ENCODE data around the gene SORCS1.

SORCS1 gene

DNA sequence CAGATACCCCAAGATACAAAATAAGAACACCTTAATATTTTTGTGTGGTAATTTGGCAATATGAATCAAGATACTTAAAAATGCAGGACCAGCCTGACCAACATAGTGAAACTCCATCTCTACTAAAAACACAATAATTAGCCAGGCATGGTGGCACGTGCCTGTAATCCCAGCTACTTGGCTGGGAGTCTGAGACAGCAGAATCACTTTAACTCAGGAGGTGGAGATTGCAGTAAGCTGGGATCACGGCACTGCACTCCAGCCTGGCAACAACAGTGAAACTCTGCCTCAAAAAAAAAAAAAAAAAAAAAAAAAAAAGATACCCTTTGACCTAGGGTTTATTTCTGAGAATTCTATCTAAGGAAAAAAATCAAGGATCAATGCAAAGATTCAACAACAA is 450.7 kb downstream of the SORCS1 start:
- Histone ChIP-seq H3K56ac (ENCODE audit: low read length) (no peak overlapping the region), H3K79me2 (ENCODE audit: control insufficient read depth, insufficient read depth, low read length) (no peaks in the 10 kb centered on the region), H3K27ac (ENCODE audit: low read depth, low read length) (no peak overlapping the region), H3K36me3 (ENCODE audit: control insufficient read depth, insufficient read depth, low read length) (no peaks in the 10 kb centered on the region), H3K27me3 (ENCODE audit: insufficient read depth, low read length, poor library complexity) (no peaks in the 10 kb centered on the region), H3K79me1 (ENCODE audit: low read length) (no peaks in the 10 kb centered on the region), H3K18ac (ENCODE audit: low read length) (no peak overlapping the region), H2AK5ac (ENCODE audit: low read length) (no peak overlapping the region), H3K4me1 (ENCODE audit: control insufficient read depth, low read depth, low read length) (no peaks in the 10 kb centered on the region), H2BK15ac (replicated peaks; ENCODE audit: low read depth) (no peak overlapping the region), H3K23ac (ENCODE audit: low read length) (no peak overlapping the region), H3K4me2 (ENCODE audit: low read length) (no peak overlapping the region), H2BK120ac (ENCODE audit: low read depth, low read length) (no peak overlapping the region), H4K8ac (ENCODE audit: low read depth, low read length) (no peak overlapping the region), H4K5ac (ENCODE audit: low read length) (no peak overlapping the region), H3K9ac (ENCODE audit: low read length) (no peak overlapping the region), H3K4ac (ENCODE audit: low read depth, low read length) (no peak overlapping the region), H2BK5ac (ENCODE audit: low read length) (no peak overlapping the region), H3K4me3 (ENCODE audit: low read length) (no peak overlapping the region)
- no peak for DNase-seq
- no CpG with 5 or more reads among the region's 2 CpGs for WGBS (ENCODE audit: extremely low coverage, insufficient coverage, low lambda C conversion rate)

- H2AK5ac ChIP-seq (ENCODE audit: low read length) = no peak overlapping the region
- no peak overlapping the region for H3K27ac ChIP-seq (ENCODE audit: low read depth, low read length)
- H3K18ac ChIP-seq (ENCODE audit: low read length) = no peak overlapping the region
- no peak overlapping the region for H3K56ac ChIP-seq (ENCODE audit: low read length)
- no peak overlapping the region for H3K9ac ChIP-seq (ENCODE audit: low read length)
- no peak overlapping the region for H2BK5ac ChIP-seq (ENCODE audit: low read length)
- no peak overlapping the region for H3K23ac ChIP-seq (ENCODE audit: low read length)
- H3K4me3 ChIP-seq (ENCODE audit: low read length) = no peak overlapping the region
- no peak overlapping the region for H4K8ac ChIP-seq (ENCODE audit: low read depth, low read length)
- H3K79me1 ChIP-seq (ENCODE audit: low read length) = no peaks in the 10 kb centered on the region
- H3K27me3 ChIP-seq (ENCODE audit: insufficient read depth, low read length, poor library complexity) = no peaks in the 10 kb centered on the region
- H3K36me3 ChIP-seq (ENCODE audit: control insufficient read depth, insufficient read depth, low read length) = no peaks in the 10 kb centered on the region
- H4K5ac ChIP-seq (ENCODE audit: low read length) = no peak overlapping the region
- no peak overlapping the region for H3K4me2 ChIP-seq (ENCODE audit: low read length)
- H2BK120ac ChIP-seq (ENCODE audit: low read depth, low read length) = no peak overlapping the region
- H2BK15ac ChIP-seq (replicated peaks; ENCODE audit: low read depth) = no peak overlapping the region
- no peaks in the 10 kb centered on the region for H3K4me1 ChIP-seq (ENCODE audit: control insufficient read depth, low read depth, low read length)
- H3K79me2 ChIP-seq (ENCODE audit: control insufficient read depth, insufficient read depth, low read length) = no peaks in the 10 kb centered on the region
- no CpG with 5 or more reads among the region's 1 CpG for WGBS (ENCODE audit: extremely low coverage, insufficient coverage, low lambda C conversion rate)
- no peak overlapping the region for H3K4ac ChIP-seq (ENCODE audit: low read depth, low read length)
- no peak for DNase-seq
These were observed 451.5 kb downstream of the SORCS1 start for GRCh38 chr10:106712988-106713387.

DNA sequence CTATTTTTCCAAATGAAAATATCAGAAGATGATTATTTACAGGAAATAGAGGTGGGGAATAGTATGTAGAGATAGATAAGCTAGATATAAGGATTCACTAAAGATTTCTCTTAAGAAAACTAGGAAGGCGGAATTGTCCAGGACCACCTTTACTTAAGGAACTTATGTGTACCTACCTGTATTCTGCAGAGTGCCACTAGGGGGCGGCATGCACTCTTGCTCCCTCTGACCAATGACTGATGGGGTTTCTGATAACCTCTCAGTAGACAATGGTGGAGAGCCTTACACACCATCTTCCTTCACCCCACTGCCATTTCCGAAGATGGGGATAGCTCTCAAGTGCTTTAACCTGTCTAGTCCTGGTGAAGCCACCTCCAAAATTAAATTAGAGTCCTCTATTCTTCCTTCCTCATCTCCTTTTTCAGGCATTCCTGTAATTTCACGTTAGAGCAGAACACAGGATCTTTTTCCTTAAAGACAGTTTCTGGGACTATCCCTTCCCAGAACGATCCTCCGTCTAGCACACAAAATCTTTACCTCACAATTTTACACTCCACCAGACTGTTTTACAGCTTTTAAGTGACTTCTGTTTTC is 453.1 kb downstream of the SORCS1 start:
- WGBS (ENCODE audit: extremely low coverage, insufficient coverage, low lambda C conversion rate) = 100% methylated on average over 2 of the region's 6 CpGs
- H3K56ac ChIP-seq (ENCODE audit: low read length) = no peak overlapping the region
- H2BK5ac ChIP-seq (ENCODE audit: low read length) = no peak overlapping the region
- no peak overlapping the region for H4K5ac ChIP-seq (ENCODE audit: low read length)
- H2AK5ac ChIP-seq (ENCODE audit: low read length) = no peak overlapping the region
- H3K4me1 ChIP-seq (ENCODE audit: control insufficient read depth, low read depth, low read length) = peaks cover 2% of the 10 kb centered on the region
- H3K4ac ChIP-seq (ENCODE audit: low read depth, low read length) = no peak overlapping the region
- H3K79me1 ChIP-seq (ENCODE audit: low read length) = no peaks in the 10 kb centered on the region
- no peak overlapping the region for H4K8ac ChIP-seq (ENCODE audit: low read depth, low read length)
- H3K9ac ChIP-seq (ENCODE audit: low read length) = no peak overlapping the region
- H3K36me3 ChIP-seq (ENCODE audit: control insufficient read depth, insufficient read depth, low read length) = no peaks in the 10 kb centered on the region
- no peak overlapping the region for H3K27ac ChIP-seq (ENCODE audit: low read depth, low read length)
- H3K23ac ChIP-seq (ENCODE audit: low read length) = no peak overlapping the region
- H3K4me2 ChIP-seq (ENCODE audit: low read length) = no peak overlapping the region
- peak; percentile 81 for DNase-seq
- no peak overlapping the region for H3K18ac ChIP-seq (ENCODE audit: low read length)
- H2BK120ac ChIP-seq (ENCODE audit: low read depth, low read length) = no peak overlapping the region
- H3K27me3 ChIP-seq (ENCODE audit: insufficient read depth, low read length, poor library complexity) = no peaks in the 10 kb centered on the region
- H3K79me2 ChIP-seq (ENCODE audit: control insufficient read depth, insufficient read depth, low read length) = no peaks in the 10 kb centered on the region
- H3K4me3 ChIP-seq (ENCODE audit: low read length) = no peak overlapping the region
- H2BK15ac ChIP-seq (replicated peaks; ENCODE audit: low read depth) = no peak overlapping the region

- no peak overlapping the region for H3K4me3 ChIP-seq (ENCODE audit: low read length)
- no CpG with 5 or more reads among the region's 2 CpGs for WGBS (ENCODE audit: extremely low coverage, insufficient coverage, low lambda C conversion rate)
- no peak overlapping the region for H2BK15ac ChIP-seq (replicated peaks; ENCODE audit: low read depth)
- no peak overlapping the region for H2AK5ac ChIP-seq (ENCODE audit: low read length)
- no peak overlapping the region for H3K9ac ChIP-seq (ENCODE audit: low read length)
- H3K56ac ChIP-seq (ENCODE audit: low read length) = no peak overlapping the region
- H3K27me3 ChIP-seq (ENCODE audit: insufficient read depth, low read length, poor library complexity) = no peaks in the 10 kb centered on the region
- no peak overlapping the region for H3K18ac ChIP-seq (ENCODE audit: low read length)
- H3K79me1 ChIP-seq (ENCODE audit: low read length) = no peaks in the 10 kb centered on the region
- H3K4me1 ChIP-seq (ENCODE audit: control insufficient read depth, low read depth, low read length) = peaks cover 2% of the 10 kb centered on the region
- H2BK5ac ChIP-seq (ENCODE audit: low read length) = no peak overlapping the region
- no peaks in the 10 kb centered on the region for H3K79me2 ChIP-seq (ENCODE audit: control insufficient read depth, insufficient read depth, low read length)
- no peak overlapping the region for H2BK120ac ChIP-seq (ENCODE audit: low read depth, low read length)
- no peaks in the 10 kb centered on the region for H3K36me3 ChIP-seq (ENCODE audit: control insufficient read depth, insufficient read depth, low read length)
- no peak overlapping the region for H3K4me2 ChIP-seq (ENCODE audit: low read length)
- no peak overlapping the region for H3K23ac ChIP-seq (ENCODE audit: low read length)
- H3K4ac ChIP-seq (ENCODE audit: low read depth, low read length) = no peak overlapping the region
- no peak overlapping the region for H4K5ac ChIP-seq (ENCODE audit: low read length)
- H4K8ac ChIP-seq (ENCODE audit: low read depth, low read length) = no peak overlapping the region
- DNase-seq = peak; percentile 45
- H3K27ac ChIP-seq (ENCODE audit: low read depth, low read length) = no peak overlapping the region
These were observed 456.0 kb downstream of the SORCS1 start for GRCh38 chr10:106708506-106708905.

- no peak overlapping the region for H3K4ac ChIP-seq (ENCODE audit: low read depth, low read length)
- no peak overlapping the region for H3K4me3 ChIP-seq (ENCODE audit: low read length)
- H2AK5ac ChIP-seq (ENCODE audit: low read length) = no peak overlapping the region
- H3K36me3 ChIP-seq (ENCODE audit: control insufficient read depth, insufficient read depth, low read length) = no peaks in the 10 kb centered on the region
- H3K23ac ChIP-seq (ENCODE audit: low read length) = no peak overlapping the region
- WGBS (ENCODE audit: extremely low coverage, insufficient coverage, low lambda C conversion rate) = no CpG with 5 or more reads among the region's 3 CpGs
- H4K5ac ChIP-seq (ENCODE audit: low read length) = no peak overlapping the region
- H3K56ac ChIP-seq (ENCODE audit: low read length) = no peak overlapping the region
- no peak overlapping the region for H4K8ac ChIP-seq (ENCODE audit: low read depth, low read length)
- no peaks in the 10 kb centered on the region for H3K79me2 ChIP-seq (ENCODE audit: control insufficient read depth, insufficient read depth, low read length)
- H3K9ac ChIP-seq (ENCODE audit: low read length) = no peak overlapping the region
- peaks cover 2% of the 10 kb centered on the region for H3K4me1 ChIP-seq (ENCODE audit: control insufficient read depth, low read depth, low read length)
- H3K79me1 ChIP-seq (ENCODE audit: low read length) = no peaks in the 10 kb centered on the region
- no peak overlapping the region for H2BK15ac ChIP-seq (replicated peaks; ENCODE audit: low read depth)
- no peak overlapping the region for H2BK5ac ChIP-seq (ENCODE audit: low read length)
- no peak overlapping the region for H3K18ac ChIP-seq (ENCODE audit: low read length)
- H3K4me2 ChIP-seq (ENCODE audit: low read length) = no peak overlapping the region
- H3K27ac ChIP-seq (ENCODE audit: low read depth, low read length) = no peak overlapping the region
- no peaks in the 10 kb centered on the region for H3K27me3 ChIP-seq (ENCODE audit: insufficient read depth, low read length, poor library complexity)
- peak; percentile 70 for DNase-seq
- no peak overlapping the region for H2BK120ac ChIP-seq (ENCODE audit: low read depth, low read length)
These were observed 456.8 kb downstream of the SORCS1 start for GRCh38 chr10:106707657-106708056.

DNA sequence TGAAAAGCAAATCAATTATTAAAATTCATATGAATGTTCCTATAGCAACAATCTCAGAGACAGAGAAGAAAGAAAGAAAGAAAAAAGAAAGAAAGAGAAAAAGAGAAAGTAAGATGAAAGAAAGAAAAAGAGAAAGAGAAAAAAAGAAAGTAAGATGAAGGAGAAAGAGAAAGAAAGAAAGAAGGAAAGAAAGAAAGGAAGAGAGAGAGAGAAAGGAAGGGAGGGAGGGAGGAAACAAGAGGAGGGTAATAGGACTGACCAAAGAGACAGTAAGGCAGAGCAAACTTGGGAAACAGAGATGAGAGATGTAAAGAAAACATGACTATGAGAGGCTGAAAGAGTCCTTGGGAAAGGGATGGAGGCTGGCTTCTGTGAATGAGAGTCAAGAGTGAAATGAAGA is 458.4 kb downstream of the SORCS1 start:
- H3K27ac ChIP-seq (ENCODE audit: low read depth, low read length) = no peak overlapping the region

More for the DNA sequence above, 458.4 kb downstream of the SORCS1 start:
- no peak overlapping the region for H3K4me2 ChIP-seq (ENCODE audit: low read length)
- H2AK5ac ChIP-seq (ENCODE audit: low read length) = no peak overlapping the region
- no peak overlapping the region for H3K4me3 ChIP-seq (ENCODE audit: low read length)
- H3K9ac ChIP-seq (ENCODE audit: low read length) = no peak overlapping the region
- no peak overlapping the region for H2BK15ac ChIP-seq (replicated peaks; ENCODE audit: low read depth)
- DNase-seq = no peak
- no peak overlapping the region for H2BK5ac ChIP-seq (ENCODE audit: low read length)
- H3K18ac ChIP-seq (ENCODE audit: low read length) = no peak overlapping the region
- H3K36me3 ChIP-seq (ENCODE audit: control insufficient read depth, insufficient read depth, low read length) = no peaks in the 10 kb centered on the region
- H3K79me1 ChIP-seq (ENCODE audit: low read length) = no peaks in the 10 kb centered on the region
- H3K27me3 ChIP-seq (ENCODE audit: insufficient read depth, low read length, poor library complexity) = no peaks in the 10 kb centered on the region
- H3K79me2 ChIP-seq (ENCODE audit: control insufficient read depth, insufficient read depth, low read length) = no peaks in the 10 kb centered on the region
- no peak overlapping the region for H3K23ac ChIP-seq (ENCODE audit: low read length)
- no peak overlapping the region for H3K4ac ChIP-seq (ENCODE audit: low read depth, low read length)
- no peak overlapping the region for H4K8ac ChIP-seq (ENCODE audit: low read depth, low read length)
- no peak overlapping the region for H2BK120ac ChIP-seq (ENCODE audit: low read depth, low read length)
- H3K56ac ChIP-seq (ENCODE audit: low read length) = no peak overlapping the region
- H4K5ac ChIP-seq (ENCODE audit: low read length) = no peak overlapping the region
- peaks cover 2% of the 10 kb centered on the region for H3K4me1 ChIP-seq (ENCODE audit: control insufficient read depth, low read depth, low read length)

Measured in mesendoderm (in vitro differentiated cells).